Measurements from ENCODE around the gene SMYD1. TPM values are rescaled to one million over a fixed set of nuclear protein-coding genes. Genes with fewer than 3 reads are reported as not detected.

Gene SMYD1
- total RNA-seq, 1 experiment from 2014 or later, result not detected

DNA sequence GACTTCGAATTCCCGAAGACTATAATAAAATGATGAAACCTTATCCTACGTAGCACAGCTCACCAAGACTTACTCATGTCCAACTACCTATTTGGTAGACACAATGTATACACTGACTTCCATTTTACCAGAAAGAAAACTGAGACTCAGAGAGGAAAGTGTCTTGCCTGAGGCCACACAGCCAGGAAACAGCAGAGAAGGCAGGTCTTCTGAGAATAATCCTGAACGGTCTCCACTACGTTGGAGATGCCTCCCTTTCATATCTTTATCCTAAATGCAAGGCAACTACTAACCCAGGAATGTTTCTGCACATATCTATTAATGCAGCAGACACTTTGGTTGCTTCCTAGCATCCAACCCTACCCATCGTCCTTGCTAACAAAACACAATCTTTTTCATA lies 72.2 kb downstream of the SMYD1 start:
- no peaks in the 10 kb centered on the region for H3K9me2 ChIP-seq (ENCODE audit: insufficient read depth)
- no peak overlapping the region for H2AFZ ChIP-seq (ENCODE audit: low read depth, low read length, poor library complexity, severe bottlenecking)
- no peaks in the 10 kb centered on the region for H3K4me1 ChIP-seq (ENCODE audit: control insufficient read depth in 1 of 2, insufficient read depth in 2 of 2, low read length in 2 of 2)
- no TSS peak for BruUV-seq (replicated peaks)
- ATAC-seq, result no peak
- no peak overlapping the region for H3K27ac ChIP-seq (ENCODE audit: low read depth, low read length)
- CTCF ChIA-PET, result interaction anchor here (1.0 kb wide), 1 partner anchor 20 kb away, joined by 3 read pairs; no protein-coding TSS in a partner anchor
- no peak overlapping the region for H3K9ac ChIP-seq (ENCODE audit: low read length)
- no peak for DNase-seq (ENCODE audit: low read depth, low spot score)
- TF ChIP-seq, protein P1, sequence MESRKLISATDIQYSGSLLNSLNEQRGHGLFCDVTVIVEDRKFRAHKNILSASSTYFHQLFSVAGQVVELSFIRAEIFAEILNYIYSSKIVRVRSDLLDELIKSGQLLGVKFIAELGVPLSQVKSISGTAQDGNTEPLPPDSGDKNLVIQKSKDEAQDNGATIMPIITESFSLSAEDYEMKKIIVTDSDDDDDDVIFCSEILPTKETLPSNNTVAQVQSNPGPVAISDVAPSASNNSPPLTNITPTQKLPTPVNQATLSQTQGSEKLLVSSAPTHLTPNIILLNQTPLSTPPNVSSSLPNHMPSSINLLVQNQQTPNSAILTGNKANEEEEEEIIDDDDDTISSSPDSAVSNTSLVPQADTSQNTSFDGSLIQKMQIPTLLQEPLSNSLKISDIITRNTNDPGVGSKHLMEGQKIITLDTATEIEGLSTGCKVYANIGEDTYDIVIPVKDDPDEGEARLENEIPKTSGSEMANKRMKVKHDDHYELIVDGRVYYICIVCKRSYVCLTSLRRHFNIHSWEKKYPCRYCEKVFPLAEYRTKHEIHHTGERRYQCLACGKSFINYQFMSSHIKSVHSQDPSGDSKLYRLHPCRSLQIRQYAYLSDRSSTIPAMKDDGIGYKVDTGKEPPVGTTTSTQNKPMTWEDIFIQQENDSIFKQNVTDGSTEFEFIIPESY (IDR thresholded peaks at IDR 0.05; ENCODE audit: extremely low read depth, insufficient replicate concordance, low read length), result no peak
- TF ChIP-seq SP1 (IDR thresholded peaks at IDR 0.05; ENCODE audit: low read depth) (no peak), FOSL1 (IDR thresholded peaks at IDR 0.05; ENCODE audit: low read depth) (no peak), CEBPB (IDR thresholded peaks at IDR 0.05; ENCODE audit: low read depth) (no peak), EZH2phosphoT487 (IDR thresholded peaks at IDR 0.05; ENCODE audit: borderline replicate concordance) (no peak), ELF1 (IDR thresholded peaks at IDR 0.05; ENCODE audit: borderline replicate concordance, low read depth) (no peak), ZFX (IDR thresholded peaks at IDR 0.05) (no peak), TCF7L2 (IDR thresholded peaks at IDR 0.05; ENCODE audit: borderline replicate concordance, extremely low read depth, insufficient read depth, insufficient read length) (no peak)
- TF ChIP-seq, protein P2, sequence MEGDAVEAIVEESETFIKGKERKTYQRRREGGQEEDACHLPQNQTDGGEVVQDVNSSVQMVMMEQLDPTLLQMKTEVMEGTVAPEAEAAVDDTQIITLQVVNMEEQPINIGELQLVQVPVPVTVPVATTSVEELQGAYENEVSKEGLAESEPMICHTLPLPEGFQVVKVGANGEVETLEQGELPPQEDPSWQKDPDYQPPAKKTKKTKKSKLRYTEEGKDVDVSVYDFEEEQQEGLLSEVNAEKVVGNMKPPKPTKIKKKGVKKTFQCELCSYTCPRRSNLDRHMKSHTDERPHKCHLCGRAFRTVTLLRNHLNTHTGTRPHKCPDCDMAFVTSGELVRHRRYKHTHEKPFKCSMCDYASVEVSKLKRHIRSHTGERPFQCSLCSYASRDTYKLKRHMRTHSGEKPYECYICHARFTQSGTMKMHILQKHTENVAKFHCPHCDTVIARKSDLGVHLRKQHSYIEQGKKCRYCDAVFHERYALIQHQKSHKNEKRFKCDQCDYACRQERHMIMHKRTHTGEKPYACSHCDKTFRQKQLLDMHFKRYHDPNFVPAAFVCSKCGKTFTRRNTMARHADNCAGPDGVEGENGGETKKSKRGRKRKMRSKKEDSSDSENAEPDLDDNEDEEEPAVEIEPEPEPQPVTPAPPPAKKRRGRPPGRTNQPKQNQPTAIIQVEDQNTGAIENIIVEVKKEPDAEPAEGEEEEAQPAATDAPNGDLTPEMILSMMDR (IDR thresholded peaks at IDR 0.05 in 2 of 3, conservative IDR thresholded peaks at IDR 0.05 in 1 of 3; ENCODE audit: borderline replicate concordance in 1 of 3, insufficient read depth in 1 of 3, low read depth in 2 of 3, low read length in 2 of 3), result no peak
- TF ChIP-seq, protein P3, sequence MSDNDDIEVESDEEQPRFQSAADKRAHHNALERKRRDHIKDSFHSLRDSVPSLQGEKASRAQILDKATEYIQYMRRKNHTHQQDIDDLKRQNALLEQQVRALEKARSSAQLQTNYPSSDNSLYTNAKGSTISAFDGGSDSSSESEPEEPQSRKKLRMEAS (IDR thresholded peaks at IDR 0.05), result no peak
- TF ChIP-seq, protein P4, sequence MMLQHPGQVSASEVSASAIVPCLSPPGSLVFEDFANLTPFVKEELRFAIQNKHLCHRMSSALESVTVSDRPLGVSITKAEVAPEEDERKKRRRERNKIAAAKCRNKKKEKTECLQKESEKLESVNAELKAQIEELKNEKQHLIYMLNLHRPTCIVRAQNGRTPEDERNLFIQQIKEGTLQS (IDR thresholded peaks at IDR 0.05), result no peak
- H3K27me3 ChIP-seq (ENCODE audit: insufficient read depth, low read length), result peaks cover 3% of the 10 kb centered on the region; the same call in 1 of the 2 replicates
- intact Hi-C loops (cut with micrococcal nuclease), result no loop called here
- H3K4me2 ChIP-seq (ENCODE audit: low read length), result no peak overlapping the region
- H3K4me3 ChIP-seq (replicated peaks in 1 of 2; ENCODE audit: low read depth in 1 of 2, low read length in 2 of 2), result no peak overlapping the region
- H3K36me3 ChIP-seq (ENCODE audit: control insufficient read depth in 1 of 2, insufficient read depth in 2 of 2, low read length in 2 of 2), result no peaks in the 10 kb centered on the region
- no peaks in the 10 kb centered on the region for H3K79me2 ChIP-seq (ENCODE audit: insufficient read depth, low read length)
- RAD21 ChIA-PET (ENCODE audit: low non-redundant PET in 1 of 2, low total read pairs in 2 of 2, uncharacterized antibody in 2 of 2, unreplicated experiment in 2 of 2), result no interaction called here
- POLR2A ChIA-PET, result no interaction called here
- H4K20me1 ChIP-seq (ENCODE audit: insufficient read depth), result no peaks in the 10 kb centered on the region
- no peaks in the 10 kb centered on the region for H3K9me3 ChIP-seq (ENCODE audit: control insufficient read depth in 1 of 2, insufficient read depth in 1 of 2, low read depth in 1 of 2, low read length in 2 of 2)

Measured in HCT116 (cell line).